K562 (cell line): ENCODE results near the gene NOSIP. TPM values are rescaled to one million over a fixed set of nuclear protein-coding genes. Genes with fewer than 3 reads are reported as not detected.

ENCODE experiments used
- ATAC-seq: fragments of 200-7000 bp; cut with Tn5 transposase; 3 replicates; pipeline ENCODE4 v1.9.1; 2020; ENCODE audit warnings: moderate library complexity
- BruUV-seq: library from RNA; stranded (reverse); fragments of 400-500 nt; replicated peaks from 2 replicates; lab custom pipeline; 2021; lab: Mats Ljungman, UMichigan
- CTCF ChIA-PET: fragments of 300-600 bp; formaldehyde crosslinking; extraction: SDS; loops from one replicate; lab custom pipeline; 2021; ENCODE audit warnings: low intra/inter-chr PET ratio; lab: Yijun Ruan, JAX
- POLR2A ChIA-PET: fragments of 300-600, 350-650 bp; sonication (Branson Sonifier 250); formaldehyde crosslinking; extraction: SDS; loops from one replicate; lab custom pipeline; 2021; ENCODE audit warnings: antibody characterized with exemption, inconsistent platforms; lab: Yijun Ruan, JAX
- DNase-seq, 4 experiments: peaks; one replicate each; pipeline versions ENCODE4 v3.0.0 to v3.0.0-alpha.2; 2011 to 2018; ENCODE audit warnings: low spot score in 3 of 4, mixed read lengths in 3 of 4; ENCODE audit errors: extremely low read depth in 1 of 4
- FAIRE-seq: peaks from 2 replicates; lab custom pipeline; 2011; peaks lifted over from hg19 to GRCh38; lab: Jason Lieb, UNC
- H2AFZ ChIP-seq: 2 replicates; pipeline ENCODE4 v1.6.0; 2011; ENCODE audit warnings: low read depth, low read length, control low read depth, inconsistent platforms
- H3K27ac ChIP-seq: fragments of 200-600 bp; 3 replicates; pipeline ENCODE4 v1.8.0; 2011; ENCODE audit warnings: low read depth, mild to moderate bottlenecking, control low read depth, inconsistent platforms, low read length, moderate library complexity, mixed read lengths; ENCODE audit errors: extremely low read depth
- H3K27me3 ChIP-seq, 2 experiments: fragments of 300-600 bp in 1 of 2; 2 replicates in 1 of 2; 3 replicates in 1 of 2; pipeline versions ENCODE4 v1.6.0 to v1.8.0; 2011; ENCODE audit warnings: inconsistent platforms in 2 of 2, low read length in 2 of 2, mild to moderate bottlenecking in 1 of 2, mixed read lengths in 1 of 2, moderate library complexity in 1 of 2; ENCODE audit not compliant: control insufficient read depth in 2 of 2, insufficient read depth in 2 of 2
- H3K36me3 ChIP-seq: fragments of 300-600 bp; 3 replicates; pipeline ENCODE4 v1.8.0; 2011; ENCODE audit warnings: mild to moderate bottlenecking, low read length, inconsistent platforms; ENCODE audit not compliant: control insufficient read depth, insufficient read depth
- H3K4me1 ChIP-seq, 2 experiments: fragments of 200-600 bp in 1 of 2; replicated peaks in 1 of 2; 2 replicates in 1 of 2; 3 replicates in 1 of 2; pipeline versions ENCODE4 v1.5.1 to v1.8.0; 2011; ENCODE audit warnings: inconsistent platforms in 2 of 2, low read length in 2 of 2, mild to moderate bottlenecking in 1 of 2, mixed read lengths in 1 of 2, moderate library complexity in 1 of 2; ENCODE audit not compliant: control insufficient read depth in 2 of 2, insufficient read depth in 2 of 2
- H3K4me2 ChIP-seq: 2 replicates; pipeline ENCODE4 v1.6.1; 2011; ENCODE audit warnings: low read length, control low read depth, inconsistent platforms, mixed read lengths; ENCODE audit not compliant: insufficient read depth
- H3K4me3 ChIP-seq: fragments of 200-600 bp; sonication (generic), shearing (Covaris generic); 2 replicates; pipeline ENCODE4 v1.5.1; 2016; ENCODE audit warnings: control low read depth, inconsistent platforms
- H3K79me2 ChIP-seq: fragments of 200-600 bp; 3 replicates; pipeline ENCODE4 v1.8.0; 2011; ENCODE audit warnings: low read length, inconsistent platforms; ENCODE audit not compliant: control insufficient read depth, insufficient read depth
- H3K9ac ChIP-seq, 2 experiments: 2 replicates each; pipeline versions ENCODE4 v1.6.0 to v1.6.1; 2011; ENCODE audit warnings: low read depth in 2 of 2, low read length in 2 of 2, control low read depth in 1 of 2, inconsistent platforms in 1 of 2, mild to moderate bottlenecking in 1 of 2, mixed read lengths in 1 of 2; ENCODE audit not compliant: insufficient read depth in 1 of 2
- H3K9me1 ChIP-seq: one replicate; pipeline ENCODE4 v1.6.0; 2011; ENCODE audit warnings: inconsistent platforms, mild to moderate bottlenecking, low read length, moderate library complexity; ENCODE audit not compliant: control insufficient read depth, insufficient read depth
- H3K9me3 ChIP-seq: replicated peaks from 2 replicates; pipeline ENCODE4 v1.5.1; 2011; ENCODE audit warnings: low read depth, low read length, inconsistent platforms; ENCODE audit not compliant: control insufficient read depth, insufficient read depth
- H4K20me1 ChIP-seq: replicated peaks from 2 replicates; pipeline ENCODE4 v1.6.1; 2011; ENCODE audit warnings: low read length, inconsistent platforms, mixed read lengths; ENCODE audit not compliant: control insufficient read depth, insufficient read depth
- DACH1 ChIP-seq: fragments of 450-650 bp; IDR thresholded peaks from 2 replicates; pipeline ENCODE4 v1.6.1; 2018; ENCODE audit not compliant: partially characterized antibody
- ETV1 ChIP-seq: fragments of 450-650 bp; conservative IDR thresholded peaks from 2 replicates; pipeline ENCODE4 v1.6.1; 2016; ENCODE audit warnings: missing genetic modification characterization, control low read depth, low read depth, missing compliant biosample characterization
- HIVEP1 ChIP-seq: fragments of 250-450 bp; sonication (Bioruptor Pico); IDR thresholded peaks from 2 replicates; pipeline ENCODE4 v1.4.0; 2020; ENCODE audit warnings: mild to moderate bottlenecking
- LARP7 ChIP-seq: fragments of 450-650 bp; IDR thresholded peaks from 2 replicates; pipeline ENCODE4 v1.6.1; 2016
- ZFP36 ChIP-seq: fragments of 150-350 bp; IDR thresholded peaks from 2 replicates; pipeline ENCODE4 v1.6.1; 2018; ENCODE audit warnings: low read length, low read depth; ENCODE audit not compliant: partially characterized antibody
- ZKSCAN8 ChIP-seq: fragments of 200-800 bp; sonication (Bioruptor generic); IDR thresholded peaks from 2 replicates; pipeline ENCODE4 v1.6.1; 2016; ENCODE audit warnings: missing genetic modification characterization, missing compliant biosample characterization
- ZNF384 ChIP-seq: IDR thresholded peaks from 2 replicates; pipeline ENCODE4 v1.6.1; 2012; ENCODE audit warnings: low read depth, low read length, improper control_type of control experiment
- WGBS: fragments of 100-300 bp; shearing (Covaris generic); methylation state at CpG from one replicate; pipeline ENCODE4 v1.1.6; 2016; ENCODE audit warnings: low coverage, mixed read lengths; ENCODE audit not compliant: insufficient coverage; ENCODE audit errors: missing lambda C conversion rate; 5-methylcytosine and 5-hydroxymethylcytosine counted together
- in situ Hi-C: fragments of 300-500 bp; cut with MboI; formaldehyde crosslinking; loops from 4 replicates; pipeline ENCODE4 v1.15.0; 2018; ENCODE audit warnings: inconsistent platforms, mixed read lengths
- intact Hi-C: fragments of 100-400 bp; cut with micrococcal nuclease; formaldehyde crosslinking; loops from 2 replicates; pipeline ENCODE4 v1.14.2; 2022
- polyA plus RNA-seq, 8 experiments: library from polyadenylated mRNA; depleted of rRNA in 4 of 8; stranded (reverse) in 5 of 8; unstranded in 3 of 8; fragments of >200 nt; fragmentation: Nextera tagmentation in 2 of 8; fragmentation: Illumina TruSeq in 1 of 8; extraction: Ambion mirVana in 2 of 8; extraction: Trizol in 1 of 8; gene quantifications; 2 replicates each; pipeline versions ENCODE4 v1.2.1 to v1.2.3, GENCODE V29; 2011 to 2014; ENCODE audit warnings: inconsistent platforms in 1 of 8, missing spikeins in 1 of 8
- total RNA-seq, 7 experiments: library from RNA; depleted of rRNA in 6 of 7; stranded (reverse); fragments of >200 nt in 6 of 7; fragmentation: Illumina TruSeq in 2 of 7; extraction: Trizol in 2 of 7; gene quantifications; 2 replicates each; pipeline versions ENCODE4 v1.2.1 to v1.2.3, GENCODE V29; 2011 to 2021; ENCODE audit warnings: low replicate concordance in 1 of 7
- TF ChIP-seq, protein P1 (sequence below), 3 experiments: IDR thresholded peaks in 2 of 3; conservative IDR thresholded peaks in 1 of 3; 2 replicates each; pipeline ENCODE4 v1.5.1; 2011 to 2012; ENCODE audit warnings: low read length in 3 of 3, mild to moderate bottlenecking in 3 of 3, control low read depth in 2 of 3, improper control_type of control experiment in 1 of 3, inconsistent platforms in 1 of 3, low read depth in 1 of 3, mixed read lengths in 1 of 3, moderate library complexity in 1 of 3; ENCODE audit not compliant: insufficient read depth in 2 of 3

Gene NOSIP
- total and polyA plus RNA-seq, 9 of the 15 experiments (the other 6 are each of a cell fraction or from before 2014, with no cell fraction given), result 14.4 to 153 (median 79.9) TPM

GRCh38 chr19:49539192-49539952 is 41.0 kb downstream of the NOSIP start:
- intact Hi-C loops (no loop called here), in situ Hi-C loops (no loop called here)
- H3K36me3 ChIP-seq, result 0 out of 3 replicates have a peak, but pooled peaks cover 3% of the 10 kb centered on the region
- no peaks in the 10 kb centered on the region for H3K9me1 ChIP-seq
- H3K79me2 ChIP-seq, result no peaks in the 10 kb centered on the region
- DNase-seq (no peak), FAIRE-seq (no peak), ATAC-seq (no peak)
- no peaks in the 10 kb centered on the region for H3K27me3 ChIP-seq
- H4K20me1 ChIP-seq, result no peaks in the 10 kb centered on the region
- peaks cover 6 to 15% of the 10 kb centered on the region in 2 experiments; a peak in 4 of 5 replicates for H3K4me1 ChIP-seq
- POLR2A ChIA-PET, result no interaction called here
- no peaks in the 10 kb centered on the region for H3K9me3 ChIP-seq
- no peak overlapping the region for H3K27ac ChIP-seq
- TF ChIP-seq, protein P1, sequence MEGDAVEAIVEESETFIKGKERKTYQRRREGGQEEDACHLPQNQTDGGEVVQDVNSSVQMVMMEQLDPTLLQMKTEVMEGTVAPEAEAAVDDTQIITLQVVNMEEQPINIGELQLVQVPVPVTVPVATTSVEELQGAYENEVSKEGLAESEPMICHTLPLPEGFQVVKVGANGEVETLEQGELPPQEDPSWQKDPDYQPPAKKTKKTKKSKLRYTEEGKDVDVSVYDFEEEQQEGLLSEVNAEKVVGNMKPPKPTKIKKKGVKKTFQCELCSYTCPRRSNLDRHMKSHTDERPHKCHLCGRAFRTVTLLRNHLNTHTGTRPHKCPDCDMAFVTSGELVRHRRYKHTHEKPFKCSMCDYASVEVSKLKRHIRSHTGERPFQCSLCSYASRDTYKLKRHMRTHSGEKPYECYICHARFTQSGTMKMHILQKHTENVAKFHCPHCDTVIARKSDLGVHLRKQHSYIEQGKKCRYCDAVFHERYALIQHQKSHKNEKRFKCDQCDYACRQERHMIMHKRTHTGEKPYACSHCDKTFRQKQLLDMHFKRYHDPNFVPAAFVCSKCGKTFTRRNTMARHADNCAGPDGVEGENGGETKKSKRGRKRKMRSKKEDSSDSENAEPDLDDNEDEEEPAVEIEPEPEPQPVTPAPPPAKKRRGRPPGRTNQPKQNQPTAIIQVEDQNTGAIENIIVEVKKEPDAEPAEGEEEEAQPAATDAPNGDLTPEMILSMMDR (IDR thresholded peaks at IDR 0.05 in 2 of 3, conservative IDR thresholded peaks at IDR 0.05 in 1 of 3; ENCODE audit: insufficient read depth in 2 of 3, low read depth in 1 of 3, low read length in 3 of 3), result 0 out of 6 replicates have a peak, but pooled peaks of 1 of the 3 experiments have one; percentile 4
- peak; percentile 20 for TF ChIP-seq ZFP36
- TF ChIP-seq ZNF384, result peak; percentile 72
- no peak for TF ChIP-seq LARP7
- TF ChIP-seq ZKSCAN8, result peak; percentile 95
- no peak for TF ChIP-seq DACH1
- TF ChIP-seq HIVEP1 (CRISPR knock-in tag), result no peak
- no peak for TF ChIP-seq ETV1
- no peak overlapping the region for H3K4me3 ChIP-seq
- no peak overlapping the region for H2AFZ ChIP-seq
- H3K4me2 ChIP-seq, result no peak overlapping the region
- no peak overlapping the region for H3K9ac ChIP-seq
- CTCF ChIA-PET, result no interaction called here
- WGBS, result 77% methylated on average over 7 of the region's 13 CpGs
- BruUV-seq, result no TSS peak
